Activated gamma-delta T cell (primary cell): ENCODE data around the gene UBALD1.

ENCODE experiments used
- DNase-seq: peaks from one replicate; lab custom pipeline; 2025; lab: John Stamatoyannopoulos, UW

The UBALD1 gene

DNA sequence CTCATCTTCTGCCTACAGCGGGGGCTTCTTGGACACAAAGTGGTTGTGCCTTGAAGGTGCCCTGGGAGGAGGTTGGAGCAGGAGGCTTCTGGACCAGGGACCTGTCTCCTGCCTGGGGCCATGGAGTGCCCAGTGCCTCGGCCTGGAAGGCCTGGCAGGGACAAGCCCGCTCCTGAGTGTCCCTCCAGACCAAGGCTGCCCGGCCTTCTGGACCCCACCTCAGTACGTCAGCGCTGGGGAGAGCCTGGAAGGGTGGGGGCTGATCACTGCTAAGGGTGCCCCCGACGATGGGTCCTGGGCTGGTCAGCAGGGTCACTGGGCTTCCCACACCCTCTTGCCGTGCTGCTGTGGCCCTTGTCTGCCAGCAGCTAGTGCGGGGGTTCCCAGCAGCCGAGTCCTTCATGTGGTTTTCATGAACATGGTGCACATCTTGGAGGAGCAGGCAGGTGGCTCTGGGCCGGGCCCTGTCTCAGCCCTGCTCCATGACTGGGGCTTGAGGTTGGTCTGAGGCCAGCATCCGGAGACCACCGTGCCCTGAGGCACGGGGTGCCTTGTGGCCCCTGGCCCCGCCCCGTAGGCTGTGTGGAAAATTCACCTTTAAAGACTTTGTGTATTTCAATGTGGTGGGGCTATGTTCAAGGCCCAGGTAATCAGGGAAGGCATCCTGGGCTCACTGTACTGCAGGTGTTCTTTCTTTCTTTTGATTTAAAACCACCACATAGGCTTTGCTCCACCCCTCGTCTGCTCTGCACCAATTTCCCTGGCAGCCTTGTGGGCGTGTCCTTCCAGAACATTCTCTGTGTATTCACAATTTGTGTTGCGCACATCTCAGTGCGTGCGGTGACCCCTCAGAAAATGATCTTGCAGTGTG lies 32.3 kb upstream of the UBALD1 start:
- no peak for DNase-seq

GRCh38 chr16:4641895-4642294 lies 27.2 kb upstream of the UBALD1 start:
- DNase-seq: no peak

GRCh38 chr16:4641306-4641687 lies 26.6 kb upstream of the UBALD1 start:
- no peak for DNase-seq

DNA sequence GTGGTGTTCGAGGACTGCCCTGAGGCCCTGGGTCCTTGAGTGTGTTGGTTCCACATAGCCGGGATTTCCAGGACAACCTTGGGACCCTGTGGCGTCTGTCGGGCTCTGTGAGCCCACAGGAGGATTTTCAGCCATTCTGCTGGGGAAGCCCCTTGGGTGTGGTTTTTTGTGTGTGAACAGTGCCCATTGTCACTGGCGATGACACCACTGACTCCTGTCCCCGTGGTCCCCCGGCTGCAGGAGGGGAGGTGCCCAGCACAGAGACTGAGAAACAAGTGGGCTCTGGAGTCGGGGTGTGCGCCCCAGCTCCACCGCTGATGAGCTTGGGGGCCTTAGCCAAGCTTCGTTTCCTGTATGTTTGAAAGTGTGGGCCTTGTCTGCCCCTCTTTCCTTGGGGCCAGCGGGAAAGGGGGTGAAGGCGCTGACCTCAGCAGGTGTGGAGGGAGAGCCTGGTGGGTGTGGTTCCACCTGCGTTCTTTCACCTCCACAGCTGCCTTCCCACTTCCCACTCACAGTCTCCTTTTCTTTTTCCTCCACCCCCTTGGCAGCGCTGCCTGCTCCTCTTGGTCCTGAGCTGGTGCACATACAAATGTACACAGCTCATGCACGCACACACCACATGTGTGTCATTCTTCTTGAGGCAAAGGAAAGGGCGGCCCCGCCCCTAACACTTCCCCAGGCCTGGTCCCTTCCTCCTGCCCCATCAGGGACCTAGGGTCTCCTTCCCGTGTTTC lies 26.1 kb upstream of the UBALD1 start:
- no peak for DNase-seq

GRCh38 chr16:4639899-4640509 lies 25.3 kb upstream of the UBALD1 start:
- DNase-seq: no peak

- DNase-seq: no peak
These were observed 22.9 kb upstream of the UBALD1 start for GRCh38 chr16:4637501-4638166.

DNA sequence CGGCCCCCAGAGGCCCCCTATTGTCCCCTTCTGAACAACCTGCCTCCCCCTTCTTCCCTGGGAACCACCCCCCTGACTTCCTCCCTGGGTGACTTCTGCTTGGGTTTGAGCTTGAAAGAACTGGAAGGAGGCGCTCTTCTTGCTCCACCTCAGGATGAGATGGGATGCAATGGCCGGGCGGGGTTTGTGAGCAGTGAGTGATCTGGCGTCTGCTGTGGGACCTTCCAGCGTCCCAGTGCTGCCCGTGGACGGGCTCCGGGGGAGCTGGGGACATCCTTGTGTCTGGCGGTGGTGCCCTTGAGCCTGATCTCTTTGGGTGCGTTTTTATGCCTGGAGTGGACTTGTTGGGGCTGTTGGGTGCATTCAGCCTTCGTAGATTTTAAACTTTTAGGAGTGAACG lies 21.5 kb upstream of the UBALD1 start:
- no peak for DNase-seq

- DNase-seq: no peak
These were observed 20.1 kb upstream of the UBALD1 start for GRCh38 chr16:4634768-4635167.

DNA sequence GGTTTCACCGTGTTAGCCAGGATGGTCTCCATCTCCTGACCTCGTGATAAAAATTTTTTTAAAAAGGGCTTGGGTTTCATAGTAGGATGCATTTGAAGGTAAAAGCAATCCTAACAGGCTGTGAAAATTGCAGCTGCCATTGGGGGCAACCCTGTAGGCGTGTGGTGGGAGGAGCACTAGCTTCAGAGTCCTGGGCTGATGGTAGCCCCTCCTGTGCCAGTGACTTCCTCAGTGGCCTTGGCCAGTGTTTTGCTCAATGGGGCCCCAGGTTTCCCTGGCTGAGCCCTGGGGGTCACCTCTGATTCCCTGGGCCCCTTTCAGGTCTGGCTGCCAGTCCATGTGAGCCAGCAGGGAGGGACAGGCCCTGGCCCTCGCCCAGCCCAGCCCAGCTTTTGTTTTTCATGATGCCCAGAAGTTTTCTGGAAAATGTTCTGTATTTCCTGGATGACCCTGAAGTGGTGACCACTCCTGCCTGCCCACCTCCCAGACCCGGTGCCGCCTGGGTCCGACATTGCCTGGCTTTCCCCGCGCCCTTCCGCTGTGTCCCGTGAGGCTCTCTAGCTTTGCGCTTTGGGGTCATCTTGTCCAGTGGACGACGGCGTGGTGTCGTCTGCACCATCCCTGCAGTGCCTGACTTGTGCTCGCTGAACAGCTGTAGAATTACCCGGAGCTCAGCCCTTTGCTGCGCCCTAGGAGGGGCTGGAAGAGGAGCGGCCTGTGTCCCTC lies 19.4 kb upstream of the UBALD1 start:
- no peak for DNase-seq

- DNase-seq: no peak
These were observed 16.8 kb upstream of the UBALD1 start for GRCh38 chr16:4631444-4631843.

GRCh38 chr16:4628283-4628682 lies 13.6 kb upstream of the UBALD1 start:
- no peak for DNase-seq

DNA sequence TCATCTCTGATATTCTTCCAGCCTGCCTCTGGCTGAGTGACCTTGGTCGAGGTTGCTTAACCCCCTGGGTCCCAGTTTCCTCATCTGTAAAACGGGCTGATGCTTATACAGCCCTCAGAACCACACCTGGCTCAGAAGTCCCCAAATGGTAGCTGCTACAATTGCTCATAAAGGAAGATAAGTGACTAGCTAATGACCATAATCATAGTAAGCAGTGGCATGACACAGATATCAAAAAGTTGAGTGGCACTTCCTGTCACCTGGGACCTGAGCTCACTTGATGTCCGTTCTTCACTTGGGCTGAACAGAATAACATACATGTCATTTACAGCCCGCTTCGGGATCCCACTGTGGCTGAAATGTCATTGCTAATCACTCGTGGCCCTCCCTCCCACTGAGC lies 11.7 kb upstream of the UBALD1 start:
- no peak for DNase-seq

GRCh38 chr16:4625560-4626159 lies 11.0 kb upstream of the UBALD1 start:
- DNase-seq: no peak

GRCh38 chr16:4624827-4625559 lies 10.3 kb upstream of the UBALD1 start:
- peak; percentile 57 for DNase-seq

- DNase-seq: peak; percentile 77
These were observed 9.5 kb upstream of the UBALD1 start, which contains the start of gene MGRN1 for GRCh38 chr16:4624015-4624826. Gene MGRN1, plus strand, starts transcription at chr16:4624826. Its CDS starts 135 bp downstream, at chr16:4624961.

DNA sequence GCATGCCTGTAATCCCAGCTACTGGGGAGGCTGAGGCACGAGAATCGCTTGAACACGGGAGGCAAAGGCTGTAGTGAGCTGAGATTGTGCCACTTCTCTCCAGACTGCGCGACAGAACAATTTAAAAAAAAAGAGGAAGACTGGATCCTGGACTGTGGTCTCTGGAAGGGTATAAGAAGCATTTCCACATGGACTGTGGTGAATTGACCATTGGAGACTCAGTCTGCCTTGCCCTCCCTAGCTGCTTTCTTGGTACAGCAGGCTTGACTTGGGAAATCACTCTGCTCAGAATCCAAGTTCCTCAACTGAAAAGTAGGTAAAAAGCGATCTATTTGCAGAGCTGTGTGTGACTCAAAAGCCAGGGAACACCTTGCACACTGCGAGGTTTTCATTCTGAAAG lies 8.9 kb upstream of the UBALD1 start:
- no peak for DNase-seq

DNA sequence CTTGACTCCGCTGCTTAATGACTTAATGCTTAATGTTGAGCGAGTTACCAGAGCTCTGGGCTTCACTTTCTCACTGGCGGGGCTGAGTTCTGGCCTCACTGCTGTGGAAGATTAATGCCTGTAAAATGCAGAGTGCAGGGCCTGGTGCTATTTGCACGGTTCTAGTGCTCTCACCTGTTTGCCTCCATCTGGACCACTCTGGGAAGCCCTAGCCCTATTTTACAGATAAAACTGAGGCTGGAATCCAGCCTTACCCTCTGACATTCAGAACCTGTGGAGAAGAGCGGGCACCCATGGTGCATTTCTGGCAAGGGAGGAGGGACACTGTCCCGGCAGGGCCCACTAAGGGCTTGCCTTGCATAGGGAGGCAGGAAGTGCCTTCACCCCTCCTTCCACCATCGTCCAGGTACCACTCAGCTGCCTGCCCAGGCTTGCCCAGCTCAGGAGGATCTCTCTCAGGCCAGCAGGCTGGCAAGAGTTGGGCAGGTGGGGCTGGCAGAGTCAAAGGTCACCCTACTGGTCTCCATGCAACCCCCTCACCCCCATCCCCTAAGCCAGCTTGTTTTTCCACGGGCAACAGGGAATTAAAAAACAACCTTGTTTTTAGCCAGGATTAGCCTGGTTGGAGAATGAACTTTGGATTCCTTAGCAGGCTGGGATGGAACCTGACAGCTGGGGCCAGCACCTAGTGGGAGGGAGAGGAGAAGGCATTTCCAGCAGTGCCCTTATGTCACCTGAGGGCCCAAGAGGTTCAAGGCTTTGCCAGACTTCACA lies 4.1 kb upstream of the UBALD1 start:
- DNase-seq: no peak

DNA sequence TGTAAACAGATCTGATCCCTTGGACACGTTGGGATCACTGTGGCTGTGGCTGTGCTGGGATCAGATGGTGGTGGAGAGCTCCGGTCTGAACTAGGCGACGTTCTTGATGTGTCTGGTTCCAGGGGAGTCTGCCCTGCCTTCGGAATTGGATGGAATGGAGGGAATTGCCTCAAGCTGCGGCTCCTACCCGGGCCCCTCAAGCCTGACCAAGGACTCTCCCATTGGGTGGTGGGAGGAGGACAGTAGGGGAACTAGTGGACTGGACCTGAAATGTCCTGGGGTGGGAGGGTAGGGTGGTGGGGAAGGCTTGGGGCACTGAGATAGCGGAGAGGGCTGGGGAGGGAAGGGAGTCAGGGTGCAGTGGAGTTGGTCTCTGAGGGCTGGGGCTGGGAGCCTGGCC lies 3.2 kb upstream of the UBALD1 start:
- DNase-seq: no peak
